G401 (cell line): ENCODE data around the gene BAZ2B. TPM values are rescaled to one million over a fixed set of nuclear protein-coding genes. Genes with fewer than 3 reads are reported as not detected.
"Not testable (repeated sequence)": the region's sequence is repeated elsewhere in the genome, so short reads cannot be mapped to it uniquely, and the experiment has no call there.

ENCODE experiments used
- DNase-seq: peaks from one replicate; pipeline ENCODE4 v3.0.0-alpha.2; 2015; ENCODE audit warnings: low spot score
- in situ Hi-C: cut with HindIII; loops from 2 replicates; pipeline ENCODE4 v1.10.0; 2016; ENCODE audit warnings: low sequenced_read_pairs, mixed read lengths
- total RNA-seq: library from RNA; depleted of rRNA; stranded (reverse); fragments of >200 nt; shearing (Covaris generic); gene quantifications from 2 replicates; pipeline ENCODE4 v1.2.3, GENCODE V29; 2014

Gene BAZ2B
- total RNA-seq, 1 experiment from 2014 or later, result 28.8 TPM

DNA sequence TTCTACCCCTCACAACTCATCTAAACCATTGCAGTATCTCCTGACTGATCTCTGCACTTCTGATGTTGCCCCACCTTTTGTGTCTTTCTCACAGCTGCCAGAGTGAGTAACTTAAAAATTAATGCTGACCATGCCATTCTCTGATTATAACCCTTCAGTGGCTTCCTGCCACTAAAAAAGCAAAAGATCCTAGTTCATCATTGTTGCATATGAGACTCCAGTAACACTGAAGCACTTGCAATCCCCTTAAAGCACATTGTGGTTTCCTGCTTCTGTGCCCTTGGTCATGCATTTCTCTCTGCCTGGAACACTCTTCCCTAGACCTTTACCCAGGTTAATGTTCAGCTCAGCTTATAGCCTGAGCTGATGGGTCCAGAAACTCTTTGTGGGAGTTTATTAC, 234.8 kb downstream of the BAZ2B start:
- DNase-seq, result no peak
- in situ Hi-C loops, result no loop called here

DNA sequence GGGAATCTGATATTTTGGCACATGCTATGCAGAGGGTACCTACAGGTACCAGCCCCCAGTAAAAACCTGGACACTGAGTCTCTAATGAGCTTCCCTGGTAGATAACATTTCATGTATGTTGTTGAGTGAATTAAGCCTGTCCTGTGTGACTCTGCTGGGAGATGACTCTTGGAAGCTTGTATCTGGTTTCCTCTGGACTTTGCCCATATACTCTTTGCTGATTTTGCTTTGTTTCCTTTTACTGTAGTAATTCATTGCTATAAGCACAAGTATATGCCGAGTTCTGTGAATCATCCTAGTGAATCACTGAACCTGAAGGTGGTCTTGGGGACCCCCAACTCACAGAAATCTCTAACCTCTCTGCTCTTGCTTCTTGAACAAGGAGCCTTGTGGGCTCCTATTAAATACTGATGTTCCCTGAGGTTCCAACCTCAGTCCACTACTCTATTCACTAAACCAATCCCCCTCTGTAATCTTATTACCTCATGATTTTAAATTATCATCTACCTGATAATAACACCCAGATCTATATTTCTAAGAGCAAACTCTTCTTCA, 235.6 kb downstream of the BAZ2B start:
- in situ Hi-C loops, result no loop called here
- no peak for DNase-seq

DNA sequence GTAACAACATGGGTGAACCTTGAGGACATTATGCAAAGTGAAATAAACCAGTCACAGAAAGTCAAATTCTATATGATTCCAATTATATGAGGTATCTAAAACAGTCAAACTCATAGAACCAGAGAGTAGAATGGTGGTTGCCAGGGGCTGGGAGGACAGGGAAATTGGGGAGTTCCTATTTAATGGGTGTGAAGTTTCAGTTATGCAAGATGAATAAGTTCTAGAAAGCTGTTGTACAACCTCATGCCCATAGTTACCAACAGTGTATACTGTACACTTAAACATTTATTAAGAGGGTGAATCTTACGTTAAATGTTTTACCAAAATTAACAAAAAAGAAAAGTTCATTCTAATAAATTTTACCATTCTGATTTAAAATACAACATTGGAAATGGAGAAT, 237.2 kb downstream of the BAZ2B start:
- in situ Hi-C loops, result no loop called here
- no peak for DNase-seq

DNA sequence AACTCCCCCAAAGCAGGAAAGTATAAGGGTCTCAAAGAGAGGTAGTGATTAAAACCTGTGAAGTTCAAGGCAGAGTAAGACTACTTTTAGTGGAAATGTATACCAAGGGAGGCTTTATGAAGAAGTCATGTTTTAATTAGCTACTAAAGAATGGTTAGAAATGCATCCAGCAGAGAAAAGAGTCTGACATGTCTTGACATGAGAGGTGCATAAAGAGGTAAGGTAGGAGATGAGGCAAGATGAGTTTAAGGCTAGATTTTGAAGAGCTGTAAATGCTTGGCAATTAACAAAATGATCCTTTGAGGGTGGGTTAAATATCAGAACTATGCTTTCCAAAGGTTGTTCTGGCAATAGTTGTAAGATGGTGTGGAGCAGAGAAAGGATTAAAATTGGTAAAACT, 241.1 kb downstream of the BAZ2B start:
- in situ Hi-C loops, result no loop called here
- DNase-seq, result no peak

DNA sequence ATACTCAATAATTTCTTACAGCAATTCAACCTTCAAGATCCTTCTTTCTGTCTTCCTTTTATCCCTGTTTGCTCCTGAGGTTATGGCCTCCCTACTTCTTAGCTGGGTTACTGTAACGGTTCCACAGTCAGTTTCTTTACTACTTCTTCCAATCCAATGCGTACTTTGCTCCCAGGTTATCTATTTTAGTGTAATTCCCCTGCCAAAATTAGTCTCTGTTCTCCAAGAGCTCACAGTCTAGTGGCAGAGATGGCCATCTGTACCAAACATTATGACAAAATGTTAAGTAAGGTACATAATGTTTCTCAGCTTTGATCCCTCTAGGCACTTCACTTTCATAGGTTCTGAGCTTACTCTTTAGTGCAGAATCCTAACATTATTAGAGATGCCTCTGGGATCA, 244.8 kb downstream of the BAZ2B start:
- in situ Hi-C loops, result no loop called here
- DNase-seq, result no peak

DNA sequence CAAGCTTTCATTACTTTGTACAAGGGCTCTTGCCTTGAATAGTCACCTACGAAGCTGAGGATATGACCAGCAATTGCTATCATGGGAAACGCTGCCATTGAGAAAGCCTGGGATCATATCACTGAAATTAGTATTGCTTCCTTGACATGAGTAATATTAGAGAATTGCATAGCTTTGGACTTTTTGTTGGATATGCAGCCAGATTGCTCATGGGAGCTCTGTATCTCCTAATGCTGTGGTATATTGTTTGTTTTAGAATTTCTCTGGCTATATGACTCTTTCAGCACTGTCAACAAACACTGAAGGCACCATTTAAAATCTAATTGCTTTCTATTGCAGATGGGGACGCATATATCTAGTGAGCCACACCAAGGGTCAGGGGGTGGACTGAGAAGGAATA, 249.8 kb downstream of the BAZ2B start:
- in situ Hi-C loops, result no loop called here
- no peak for DNase-seq

DNA sequence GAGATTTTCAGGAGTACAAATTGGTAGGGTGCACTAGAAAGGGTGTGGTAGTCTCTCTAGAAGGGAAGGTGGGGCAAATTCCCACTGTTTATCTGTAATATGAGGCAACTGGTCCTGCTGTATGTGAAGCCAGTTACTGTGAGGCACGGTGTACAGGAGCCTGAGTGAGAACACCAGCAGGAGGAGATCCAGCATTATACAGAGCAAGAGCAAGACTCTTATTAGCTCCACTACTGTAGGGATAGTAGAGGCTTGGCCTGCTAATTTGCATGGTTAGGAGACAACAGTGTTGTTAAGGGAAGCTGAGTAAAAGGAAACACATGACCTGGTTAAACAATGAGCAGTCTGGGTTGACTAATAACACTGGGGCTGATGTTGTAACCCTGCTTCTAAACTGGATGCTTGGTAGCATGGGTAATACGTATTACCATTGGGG, 253.5 kb downstream of the BAZ2B start:
- DNase-seq, result no peak
- in situ Hi-C loops, result no loop called here

DNA sequence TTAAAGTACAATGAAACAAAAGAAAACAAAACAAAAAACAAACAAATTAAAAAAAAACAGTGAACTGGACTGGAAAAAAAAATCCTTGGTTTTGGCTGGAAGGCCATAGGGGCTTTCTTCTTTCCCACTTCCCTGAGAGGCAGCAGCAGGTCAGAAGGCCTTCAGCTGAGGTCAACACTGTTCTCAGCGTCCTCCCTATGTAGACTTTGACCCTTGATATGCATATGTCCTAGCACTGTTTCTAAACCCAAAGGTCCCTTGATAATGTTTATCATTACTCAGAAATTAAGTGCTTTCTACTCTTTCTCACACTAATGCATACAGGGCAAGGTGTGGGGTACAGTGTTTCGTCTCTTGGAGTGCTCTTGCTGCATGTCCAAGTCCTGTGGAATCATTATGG, 254.3 kb downstream of the BAZ2B start:
- in situ Hi-C loops, result no loop called here
- no peak for DNase-seq

DNA sequence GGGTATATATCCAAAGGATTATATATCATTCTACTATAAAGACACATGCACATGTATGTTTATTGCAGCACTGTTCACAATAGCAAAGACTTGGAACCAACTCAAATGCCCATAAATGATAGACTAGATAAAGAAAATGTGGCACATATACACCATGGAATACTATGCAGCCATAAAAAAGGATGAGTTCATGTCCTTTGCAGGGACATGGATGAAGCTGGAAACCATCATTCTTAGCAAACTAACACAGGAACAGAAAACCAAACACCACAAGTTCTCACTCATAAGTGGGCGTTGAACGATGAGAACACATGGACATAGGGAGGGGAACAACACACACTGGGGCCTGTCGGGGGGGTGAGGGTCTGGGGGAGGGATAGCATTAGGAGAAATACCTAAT, 254.7 kb downstream of the BAZ2B start:
- in situ Hi-C loops, DNase-seq: not testable (repeated sequence)

DNA sequence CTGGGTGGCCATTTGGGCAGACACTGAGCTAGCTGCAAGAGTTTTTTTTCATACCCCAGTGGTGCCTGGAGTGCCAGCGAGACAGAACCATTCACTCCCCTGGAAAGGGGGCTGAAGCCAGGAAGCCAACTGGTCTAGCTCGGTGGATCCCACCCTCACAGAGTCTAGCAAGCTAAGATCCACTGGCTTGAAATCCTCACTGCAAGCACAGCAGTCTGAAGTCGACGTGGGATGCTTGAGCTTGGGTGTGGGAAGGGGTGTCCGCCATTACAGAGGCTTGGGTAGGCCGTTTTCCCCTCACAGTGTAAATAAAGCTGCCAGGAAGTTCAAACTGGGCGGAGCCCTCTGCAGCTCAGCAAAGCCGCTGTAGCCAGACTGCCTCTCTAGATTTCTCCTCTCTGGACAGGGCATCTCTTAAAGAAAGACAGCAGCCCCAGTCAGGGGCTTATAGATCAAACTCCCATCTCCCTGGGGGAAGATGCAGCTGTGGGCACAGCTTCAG, 260.2 kb downstream of the BAZ2B start:
- in situ Hi-C loops, result no loop called here
- no peak for DNase-seq

DNA sequence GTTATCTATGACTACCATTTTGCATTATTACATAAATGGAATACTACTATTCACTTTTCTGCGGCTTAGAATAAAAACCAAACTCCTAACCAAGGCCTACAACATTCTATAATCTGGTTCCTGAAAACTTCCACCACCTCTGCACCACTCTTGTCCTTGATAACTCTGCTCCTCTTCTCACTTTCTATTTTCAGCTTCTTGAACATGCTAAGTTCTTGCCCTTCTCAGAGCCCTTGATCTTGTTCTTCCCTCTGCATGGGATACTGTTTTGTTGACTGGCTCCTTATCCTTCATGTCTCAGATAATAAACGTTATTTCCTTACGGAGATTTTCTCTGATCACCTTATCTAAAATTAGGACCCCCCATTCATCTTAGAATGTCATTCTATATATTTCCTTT, 264.4 kb downstream of the BAZ2B start:
- in situ Hi-C loops, result no loop called here
- DNase-seq, result no peak

DNA sequence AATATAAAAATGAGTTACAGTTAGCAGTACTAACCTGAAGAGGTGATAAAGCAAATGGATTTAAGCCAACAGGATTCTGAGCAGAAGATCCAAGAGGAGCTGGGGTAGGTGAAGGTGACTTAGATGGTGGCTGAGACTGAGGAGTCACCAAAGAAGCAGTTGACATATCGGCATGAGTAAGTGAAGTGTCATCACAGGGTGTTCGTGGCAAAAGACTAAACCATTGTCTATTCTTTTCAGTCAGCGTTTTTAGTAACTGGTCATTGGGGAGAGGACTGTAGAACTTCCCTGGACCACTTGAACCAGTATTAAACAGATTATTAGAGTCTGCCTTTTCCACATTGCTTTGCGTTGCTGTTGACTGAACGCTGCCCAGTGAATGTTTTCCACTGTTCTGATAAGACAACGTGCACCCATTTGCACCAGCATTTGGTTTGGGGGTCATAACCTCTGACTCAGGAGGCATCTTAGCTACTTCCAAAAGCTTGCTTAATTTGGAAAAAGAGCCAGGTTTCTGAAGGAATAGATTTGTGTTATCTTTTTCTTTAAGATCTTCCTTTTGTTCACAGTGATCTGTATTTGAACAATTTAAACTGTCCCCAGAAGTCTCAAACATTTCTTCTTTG, 266.6 kb downstream of the BAZ2B start:
- in situ Hi-C loops, result no loop called here
- DNase-seq, result no peak

DNA sequence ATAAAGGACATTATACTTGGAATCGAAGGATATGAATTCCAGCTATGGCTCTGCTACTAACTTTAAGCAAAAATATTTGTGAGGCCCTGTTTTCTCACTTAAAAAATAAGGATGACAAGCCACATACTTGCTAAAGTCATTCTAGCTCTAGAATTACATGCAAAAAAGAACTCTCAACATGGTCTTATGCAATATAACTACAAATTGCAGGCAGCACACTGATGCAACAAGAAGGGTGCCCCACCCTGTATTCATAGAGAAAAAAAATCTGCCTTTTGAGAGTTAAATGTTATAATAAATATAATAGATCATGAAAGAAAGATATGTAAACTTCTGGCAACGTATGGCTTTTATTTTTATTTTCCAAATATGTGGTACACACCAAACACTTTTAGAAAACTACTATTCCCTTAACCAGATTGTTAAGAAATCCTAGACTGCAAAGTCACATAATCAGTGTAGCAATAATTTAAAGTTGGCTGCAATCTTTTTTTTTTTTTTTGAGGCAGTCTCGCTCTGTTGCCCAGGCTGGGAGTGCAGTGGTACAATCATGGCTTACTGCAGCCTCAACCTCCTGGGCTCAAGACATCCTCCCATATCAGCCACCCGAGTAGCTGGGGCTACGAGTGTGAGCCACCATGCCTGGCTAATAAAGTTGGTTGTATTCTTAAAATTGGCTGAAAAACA, 289.6 kb downstream of the BAZ2B start:
- DNase-seq, result no peak
- in situ Hi-C loops, result no loop called here

DNA sequence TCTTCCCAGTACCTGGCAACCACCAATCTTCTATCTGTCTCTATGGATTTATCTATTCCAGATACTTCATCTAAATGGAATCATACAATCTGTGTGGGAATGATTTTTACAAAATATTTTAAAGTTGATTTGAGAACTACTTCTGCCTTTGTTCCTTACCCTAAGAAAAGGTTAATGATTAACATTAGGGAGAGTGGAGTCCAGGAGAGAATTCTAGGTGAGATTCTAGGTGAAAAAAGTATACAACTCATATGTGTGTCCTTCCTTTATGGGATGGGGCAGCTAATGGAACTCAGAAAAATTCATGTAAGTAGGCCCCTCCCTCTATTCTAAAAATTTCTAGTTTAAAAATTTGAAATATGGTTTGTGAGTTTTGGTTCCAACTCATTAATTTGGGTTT, 293.9 kb downstream of the BAZ2B start:
- no peak for DNase-seq
- in situ Hi-C loops, result no loop called here

DNA sequence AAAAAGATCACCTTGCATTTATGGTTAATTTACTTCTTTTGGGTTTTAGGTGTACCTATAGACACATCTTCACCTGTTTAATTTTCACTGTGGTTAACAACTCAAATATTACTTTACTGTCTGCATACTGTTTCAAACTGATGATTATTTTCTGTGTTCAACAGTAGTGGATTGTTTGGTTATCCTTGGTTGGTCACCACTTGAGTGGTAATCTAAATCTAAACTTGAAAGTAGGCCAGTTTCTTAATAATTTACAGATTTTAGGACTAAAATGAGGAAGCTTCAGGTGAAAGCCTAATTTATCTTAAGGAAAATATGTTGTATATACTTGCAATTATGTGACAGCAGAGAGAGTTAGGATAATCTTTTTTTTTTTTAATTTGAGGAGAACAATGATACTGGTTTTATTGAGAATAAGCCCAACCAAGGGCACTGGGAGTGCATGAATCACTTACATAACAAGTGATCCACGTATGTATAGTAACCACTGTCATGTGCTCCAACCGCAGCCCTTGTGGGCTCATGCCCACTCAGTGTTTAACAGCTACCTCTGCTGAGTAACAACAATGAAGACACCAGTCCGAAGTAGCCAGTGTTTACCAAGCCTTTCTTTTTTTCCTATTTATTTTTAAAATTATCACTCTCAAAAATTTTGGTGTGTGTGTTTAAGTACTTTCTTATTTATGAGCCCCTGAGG, 298.8 kb downstream of the BAZ2B start:
- DNase-seq, result no peak
- in situ Hi-C loops, result no loop called here

DNA sequence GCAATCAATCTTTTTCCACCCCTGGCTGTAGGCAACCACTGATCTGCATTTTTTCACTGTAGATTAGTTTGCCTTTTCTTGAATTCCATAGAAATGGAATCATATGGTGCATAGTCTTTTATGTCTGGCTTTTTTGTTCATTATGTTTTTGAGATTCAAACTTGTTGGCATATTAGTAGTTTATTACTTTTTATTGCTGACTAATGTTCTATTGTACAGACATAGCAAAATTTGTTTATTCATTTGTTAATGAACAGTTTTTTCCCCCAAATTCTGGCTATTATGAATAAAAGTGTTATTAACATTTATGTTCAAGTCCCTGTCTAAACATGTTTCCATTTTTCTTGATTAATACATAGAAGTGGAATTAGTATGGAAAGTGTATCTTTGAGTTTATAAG, 308.4 kb downstream of the BAZ2B start:
- DNase-seq, result no peak
- in situ Hi-C loops, result no loop called here

DNA sequence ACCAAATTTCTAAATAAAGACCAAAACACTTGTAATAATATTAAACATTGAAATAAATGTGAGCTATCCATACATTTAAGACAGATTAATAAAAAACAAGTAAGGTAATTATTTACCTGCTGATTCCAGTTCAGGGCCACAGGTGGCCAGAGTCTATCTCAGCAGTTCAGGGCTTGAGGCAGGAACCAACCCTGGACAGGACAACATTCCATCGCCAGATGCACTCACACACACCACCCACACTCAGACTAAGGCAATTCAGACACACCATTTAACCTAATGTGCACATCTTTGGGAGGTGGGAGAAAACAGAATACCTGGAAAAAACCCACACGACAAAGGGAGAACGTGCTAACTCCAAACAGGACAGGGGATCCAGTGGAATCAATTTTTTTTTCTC, 315.8 kb downstream of the BAZ2B start:
- no peak for DNase-seq
- in situ Hi-C loops, result no loop called here

DNA sequence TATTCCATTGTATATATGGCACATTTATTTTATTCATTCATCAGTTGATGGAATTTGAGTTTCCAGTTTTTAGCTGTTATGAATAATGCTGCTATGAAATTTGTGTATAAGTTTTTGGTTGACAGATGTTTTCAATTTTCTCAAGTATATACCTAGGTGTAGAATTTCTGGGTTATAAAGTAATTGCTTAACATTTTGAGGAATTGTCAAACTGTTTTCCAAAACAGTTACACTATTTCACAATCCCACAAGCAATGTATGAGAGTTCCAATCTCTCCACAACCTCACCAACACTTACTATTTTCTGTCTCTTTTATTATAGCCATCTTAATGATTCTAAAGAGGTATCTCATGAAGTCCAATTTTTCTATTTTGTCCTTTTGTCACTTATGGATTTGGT, 317.4 kb downstream of the BAZ2B start:
- in situ Hi-C loops, result no loop called here

DNA sequence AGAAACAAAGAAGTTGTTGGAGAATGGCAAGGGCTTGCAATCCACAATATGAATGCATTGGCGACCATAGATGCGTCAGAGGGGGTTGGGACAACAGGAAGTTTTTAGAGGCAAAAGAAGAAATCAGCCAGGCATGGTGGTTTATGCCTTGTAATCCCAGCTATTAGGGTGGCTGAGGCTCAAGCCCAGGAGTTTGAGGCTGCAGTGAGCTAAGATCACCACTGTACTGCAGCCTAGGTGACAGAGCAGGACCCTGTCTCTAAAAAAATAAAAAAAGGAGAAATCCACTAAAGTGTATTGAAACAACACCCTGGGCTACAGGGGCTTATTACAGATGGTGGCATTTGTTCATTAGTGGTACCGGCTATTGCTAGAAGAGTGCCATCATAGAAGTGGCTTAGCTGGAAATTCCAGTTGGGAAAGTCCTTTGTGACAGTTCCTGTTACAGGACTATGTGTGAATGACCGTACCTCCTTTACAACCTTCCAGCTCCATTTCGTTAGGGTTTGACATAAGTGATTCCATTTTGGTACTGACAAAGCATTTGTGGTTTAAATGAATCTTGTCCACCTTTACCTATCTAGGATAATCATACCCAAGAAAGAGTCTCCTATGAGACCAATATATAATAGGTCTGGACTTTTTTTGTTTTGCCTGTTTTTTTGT, 319.2 kb downstream of the BAZ2B start:
- no peak for DNase-seq

More for the DNA sequence above, 317.4 kb downstream of the BAZ2B start:
- DNase-seq, result no peak

DNA sequence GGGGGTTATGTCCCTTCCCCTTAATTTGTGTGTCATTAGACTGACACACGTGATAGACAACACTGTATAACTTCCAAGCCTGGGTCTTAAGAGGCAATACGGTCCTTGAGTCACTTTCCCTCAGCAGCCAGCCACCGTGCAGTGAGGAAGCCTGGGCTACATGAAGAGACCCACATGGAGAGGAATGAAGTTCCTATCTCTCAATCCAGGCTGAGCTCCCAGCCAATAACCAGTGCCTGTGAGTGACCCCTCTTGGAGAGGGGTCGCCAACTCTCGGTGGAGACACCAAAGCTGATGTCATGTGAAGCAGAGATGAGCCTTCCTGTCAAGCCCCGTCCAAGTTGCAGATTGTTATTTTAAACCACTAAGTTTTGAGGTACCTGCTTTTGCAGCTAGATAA, 324.2 kb downstream of the BAZ2B start:
- no peak for DNase-seq
- in situ Hi-C loops, result no loop called here

More for the DNA sequence above, 319.2 kb downstream of the BAZ2B start:
- in situ Hi-C loops, result no loop called here
